Stimulated activated CD8-positive, alpha-beta memory T cell treated with anti-CD3 and anti-CD28 coated beads, Interleukin-7, amount 100 ng/mL, for 24 hours (primary cell): Measurements from ENCODE around the gene TTC9B.
"Not testable (repeated sequence)": the region's sequence is repeated elsewhere in the genome, so short reads cannot be mapped to it uniquely, and the experiment has no call there.

Source experiments
- DNase-seq: peaks from one replicate; pipeline ENCODE4 v3.0.0-alpha.2; 2020; ENCODE audit warnings: low read depth

Gene TTC9B

DNA sequence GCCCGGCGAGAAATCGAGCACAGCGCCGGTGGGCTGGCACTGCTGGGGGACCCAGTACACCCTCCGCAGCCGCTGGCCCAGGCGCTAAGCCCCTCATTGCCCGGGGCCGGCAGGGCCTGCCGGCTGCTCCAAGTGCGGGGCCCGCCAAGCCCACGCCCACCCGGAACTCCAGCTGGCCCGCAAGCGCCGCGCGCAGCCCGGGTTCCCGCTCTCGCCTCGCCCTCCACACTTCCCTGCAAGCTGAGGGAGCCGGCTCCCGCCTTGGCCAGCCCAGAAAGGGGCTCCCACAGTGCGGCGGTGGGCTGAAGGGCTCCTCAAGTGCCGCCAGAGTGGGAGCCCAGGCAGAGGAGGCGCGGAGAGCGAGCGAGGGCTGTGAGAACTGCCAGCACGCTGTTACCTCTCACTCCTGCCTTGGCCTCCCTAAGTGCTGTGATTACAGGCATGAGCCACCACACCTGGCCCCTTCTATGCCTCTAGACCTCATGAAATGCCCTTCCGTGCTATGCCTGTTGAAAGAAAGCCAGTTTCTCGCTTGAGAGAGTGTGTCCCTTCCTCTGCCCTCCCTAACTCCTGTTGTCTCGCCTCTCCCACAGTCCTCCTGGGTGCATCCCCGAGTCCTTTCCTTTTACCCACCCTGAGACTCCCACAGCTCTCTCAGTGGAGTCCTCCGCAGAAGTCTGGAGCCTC is 47.7 kb downstream of the TTC9B start:
- DNase-seq, result not testable (repeated sequence)

DNA sequence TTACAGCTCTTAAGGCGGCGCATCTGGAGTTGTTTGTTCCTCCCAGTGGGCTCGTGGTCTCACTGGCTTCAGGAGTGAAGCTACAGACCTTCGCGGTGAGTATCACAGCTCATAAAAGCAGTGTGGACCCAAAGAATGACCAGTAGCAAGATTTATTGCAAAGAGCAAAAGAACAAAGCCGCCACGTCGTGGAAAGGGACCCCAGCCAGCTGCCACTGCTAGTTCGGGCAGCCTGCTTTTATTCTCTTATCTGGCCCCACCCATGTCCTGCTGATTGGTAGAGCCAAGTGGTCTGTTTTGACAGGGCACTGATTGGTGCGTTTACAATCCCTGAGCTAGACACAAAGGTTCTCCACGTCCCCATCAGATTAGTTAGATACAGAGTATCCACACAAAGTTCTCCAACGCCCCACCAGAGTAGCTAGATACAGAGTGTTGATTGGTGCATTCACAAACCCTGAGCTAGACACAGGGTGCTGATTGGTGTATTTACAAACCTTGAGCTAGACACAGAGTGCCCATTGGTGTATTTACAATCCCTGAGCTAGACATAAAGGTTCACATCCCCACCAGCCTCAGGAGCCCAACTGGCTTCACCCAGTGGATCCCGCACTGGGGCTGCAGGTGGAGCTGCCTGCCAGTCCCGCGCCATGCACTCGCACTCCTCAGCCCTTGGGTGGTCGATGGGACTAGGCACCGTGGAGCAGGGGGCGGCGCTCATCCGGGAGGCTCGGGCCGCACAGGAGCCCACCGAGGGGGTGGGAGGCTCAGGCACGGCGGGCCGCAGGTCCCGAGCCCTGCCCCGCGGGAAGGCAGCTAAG is 48.5 kb downstream of the TTC9B start:
- not testable (repeated sequence) for DNase-seq
